H9 (cell line): ENCODE results near the gene UTP15. TPM values are rescaled to one million over a fixed set of nuclear protein-coding genes. Genes with fewer than 3 reads are reported as not detected.

ENCODE experiments used
- DNase-seq: peaks from one replicate; pipeline ENCODE4 v3.0.0-alpha.2; 2017
- H2AFZ ChIP-seq: one replicate; pipeline ENCODE4 v1.6.1; 2013; ENCODE audit warnings: mild to moderate bottlenecking, low read length, control low read depth, moderate library complexity
- H2AK5ac ChIP-seq: 2 replicates; pipeline ENCODE4 v1.6.1; 2013; ENCODE audit warnings: low read length, control low read depth, mixed read lengths; ENCODE audit not compliant: insufficient read length
- H2BK120ac ChIP-seq: one replicate; pipeline ENCODE4 v1.6.1; 2013; ENCODE audit warnings: low read depth, mild to moderate bottlenecking, low read length, control low read depth, inconsistent platforms; ENCODE audit not compliant: poor library complexity, severe bottlenecking
- H2BK12ac ChIP-seq: 2 replicates; pipeline ENCODE4 v1.6.1; 2013; ENCODE audit warnings: low read length, control low read depth, mixed read lengths, low read depth; ENCODE audit not compliant: insufficient read length
- H2BK15ac ChIP-seq: 2 replicates; pipeline ENCODE4 v1.6.1; 2013; ENCODE audit warnings: low read depth, low read length, control low read depth
- H2BK20ac ChIP-seq: one replicate; pipeline ENCODE4 v1.6.1; 2013; ENCODE audit warnings: low read depth, mild to moderate bottlenecking, low read length, control low read depth, inconsistent platforms; ENCODE audit not compliant: poor library complexity, severe bottlenecking
- H2BK5ac ChIP-seq: 2 replicates; pipeline ENCODE4 v1.6.1; 2013; ENCODE audit warnings: low read length, control low read depth, mixed read lengths; ENCODE audit not compliant: insufficient read length
- H3K14ac ChIP-seq: 2 replicates; pipeline ENCODE4 v1.6.1; 2013; ENCODE audit warnings: low read length, control low read depth; ENCODE audit not compliant: insufficient read depth
- H3K18ac ChIP-seq: 2 replicates; pipeline ENCODE4 v1.6.1; 2013; ENCODE audit warnings: low read depth, mild to moderate bottlenecking, mixed read lengths, low read length, control low read depth; ENCODE audit not compliant: insufficient read length
- H3K23ac ChIP-seq: 2 replicates; pipeline ENCODE4 v1.6.1; 2013; ENCODE audit warnings: low read length, control low read depth, mixed read lengths, low read depth; ENCODE audit not compliant: insufficient read length
- H3K23me2 ChIP-seq: 2 replicates; pipeline ENCODE4 v1.6.1; 2013; ENCODE audit warnings: low read depth, mild to moderate bottlenecking, mixed read lengths, low read length, control low read depth; ENCODE audit not compliant: insufficient read length, poor library complexity, severe bottlenecking
- H3K27ac ChIP-seq: 2 replicates; pipeline ENCODE4 v1.5.1; 2013; ENCODE audit warnings: low read length, control low read depth, mixed read lengths, low read depth; ENCODE audit not compliant: insufficient read length
- H3K27me3 ChIP-seq: 2 replicates; pipeline ENCODE4 v1.6.1; 2013; ENCODE audit warnings: low read length, control low read depth, inconsistent platforms; ENCODE audit not compliant: insufficient read depth
- H3K4ac ChIP-seq: 2 replicates; pipeline ENCODE4 v1.6.1; 2013; ENCODE audit warnings: low read depth, mild to moderate bottlenecking, control low read depth, inconsistent platforms, low read length, moderate library complexity
- H3K4me1 ChIP-seq: 2 replicates; pipeline ENCODE4 v1.6.1; 2013; ENCODE audit warnings: low read length, control low read depth, inconsistent platforms; ENCODE audit not compliant: insufficient read depth
- H3K4me2 ChIP-seq: 2 replicates; pipeline ENCODE4 v1.6.1; 2013; ENCODE audit warnings: low read length, control low read depth, mixed read lengths; ENCODE audit not compliant: insufficient read length, insufficient read depth
- H3K56ac ChIP-seq: 2 replicates; pipeline ENCODE4 v1.6.1; 2013; ENCODE audit warnings: low read depth, mild to moderate bottlenecking, mixed read lengths, low read length, control low read depth; ENCODE audit not compliant: insufficient read length
- H3K79me1 ChIP-seq: 2 replicates; pipeline ENCODE4 v1.6.1; 2013; ENCODE audit warnings: low read depth, mild to moderate bottlenecking, moderate library complexity, low read length, control low read depth, inconsistent platforms; ENCODE audit not compliant: insufficient read depth, poor library complexity, severe bottlenecking
- H3K79me2 ChIP-seq: 2 replicates; pipeline ENCODE4 v1.6.1; 2013; ENCODE audit warnings: low read length, control low read depth, inconsistent platforms; ENCODE audit not compliant: insufficient read depth
- H3K9ac ChIP-seq: 2 replicates; pipeline ENCODE4 v1.6.1; 2013; ENCODE audit warnings: low read length, control low read depth, mixed read lengths; ENCODE audit not compliant: insufficient read length; ENCODE audit errors: extremely low read depth
- H3K9me3 ChIP-seq: one replicate; pipeline ENCODE4 v1.6.1; 2013; ENCODE audit warnings: low read depth, low read length, inconsistent platforms; ENCODE audit not compliant: control insufficient read depth
- H3T11ph ChIP-seq: one replicate; pipeline ENCODE4 v1.6.1; 2013; ENCODE audit warnings: mild to moderate bottlenecking, low read length, control low read depth, inconsistent platforms
- H4K20me1 ChIP-seq: one replicate; pipeline ENCODE4 v1.6.1; 2013; ENCODE audit not compliant: control insufficient read depth, insufficient read length, insufficient read depth
- H4K5ac ChIP-seq: 2 replicates; pipeline ENCODE4 v1.6.1; 2013; ENCODE audit warnings: low read depth, mild to moderate bottlenecking, mixed read lengths, low read length, control low read depth; ENCODE audit not compliant: insufficient read length
- H4K8ac ChIP-seq: replicated peaks from 2 replicates; pipeline ENCODE4 v1.6.1; 2013; ENCODE audit warnings: low read length, control low read depth, mixed read lengths, low read depth; ENCODE audit not compliant: insufficient read length
- H4K91ac ChIP-seq: 2 replicates; pipeline ENCODE4 v1.6.1; 2013; ENCODE audit warnings: low read depth, mild to moderate bottlenecking, moderate library complexity, mixed read lengths, low read length, control low read depth; ENCODE audit not compliant: insufficient read length
- H3K27ac Mint-ChIP-seq, 3 experiments: 2 replicates in 2 of 3; 3 replicates in 1 of 3; pipeline ENCODE4 v1.8.0; 2020 to 2021; ENCODE audit warnings: mixed read lengths in 3 of 3, mild to moderate bottlenecking in 1 of 3, moderate library complexity in 1 of 3
- H3K27me3 Mint-ChIP-seq: 2 replicates; pipeline ENCODE4 v1.8.0; 2021; ENCODE audit warnings: low read depth, mild to moderate bottlenecking, moderate library complexity, mixed read lengths
- H3K36me3 Mint-ChIP-seq, 3 experiments: 2 replicates in 2 of 3; 3 replicates in 1 of 3; pipeline ENCODE4 v1.8.0; 2020 to 2021; ENCODE audit warnings: low read depth in 3 of 3, mixed read lengths in 3 of 3; ENCODE audit not compliant: insufficient read depth in 1 of 3
- H3K4me1 Mint-ChIP-seq, 2 experiments: 2 replicates each; pipeline ENCODE4 v1.8.0; 2020; ENCODE audit warnings: mixed read lengths in 2 of 2
- H3K4me3 Mint-ChIP-seq, 2 experiments: 2 replicates in 1 of 2; 3 replicates in 1 of 2; pipeline ENCODE4 v1.8.0; 2020 to 2021; ENCODE audit warnings: mild to moderate bottlenecking in 2 of 2, mixed read lengths in 2 of 2, moderate library complexity in 1 of 2
- H3K9me3 Mint-ChIP-seq, 2 experiments: 2 replicates in 1 of 2; 3 replicates in 1 of 2; pipeline ENCODE4 v1.8.0; 2020; ENCODE audit warnings: mild to moderate bottlenecking in 2 of 2, mixed read lengths in 2 of 2, moderate library complexity in 1 of 2
- WGBS: extraction: QIAGEN DNeasy Blood & Tissue Kit; methylation state at CpG from one replicate; pipeline ENCODE4 v1.1.7; 2013; ENCODE audit warnings: missing lambda C conversion rate, low lambda C conversion rate, mixed read lengths; ENCODE audit not compliant: insufficient read length; ENCODE audit errors: extremely low coverage; 5-methylcytosine and 5-hydroxymethylcytosine counted together
- total RNA-seq: library from RNA; stranded (reverse); gene quantifications from 2 replicates; pipeline ENCODE4 v1.2.1, GENCODE V29; 2021
- TF ChIP-seq, protein P1 (sequence below): fragments of 200-600 bp; sonication (generic); conservative IDR thresholded peaks from 3 replicates; pipeline ENCODE4 v1.8.0; 2021; ENCODE audit warnings: antibody characterized with exemption, mild to moderate bottlenecking

The UTP15 gene
- total RNA-seq, 1 experiment from 2014 or later: 43.5 TPM

- TF ChIP-seq, protein P1, sequence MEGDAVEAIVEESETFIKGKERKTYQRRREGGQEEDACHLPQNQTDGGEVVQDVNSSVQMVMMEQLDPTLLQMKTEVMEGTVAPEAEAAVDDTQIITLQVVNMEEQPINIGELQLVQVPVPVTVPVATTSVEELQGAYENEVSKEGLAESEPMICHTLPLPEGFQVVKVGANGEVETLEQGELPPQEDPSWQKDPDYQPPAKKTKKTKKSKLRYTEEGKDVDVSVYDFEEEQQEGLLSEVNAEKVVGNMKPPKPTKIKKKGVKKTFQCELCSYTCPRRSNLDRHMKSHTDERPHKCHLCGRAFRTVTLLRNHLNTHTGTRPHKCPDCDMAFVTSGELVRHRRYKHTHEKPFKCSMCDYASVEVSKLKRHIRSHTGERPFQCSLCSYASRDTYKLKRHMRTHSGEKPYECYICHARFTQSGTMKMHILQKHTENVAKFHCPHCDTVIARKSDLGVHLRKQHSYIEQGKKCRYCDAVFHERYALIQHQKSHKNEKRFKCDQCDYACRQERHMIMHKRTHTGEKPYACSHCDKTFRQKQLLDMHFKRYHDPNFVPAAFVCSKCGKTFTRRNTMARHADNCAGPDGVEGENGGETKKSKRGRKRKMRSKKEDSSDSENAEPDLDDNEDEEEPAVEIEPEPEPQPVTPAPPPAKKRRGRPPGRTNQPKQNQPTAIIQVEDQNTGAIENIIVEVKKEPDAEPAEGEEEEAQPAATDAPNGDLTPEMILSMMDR: no peak
- H3K79me2 ChIP-seq: no peaks in the 10 kb centered on the region
Observed at GRCh38 chr5:73623901-73624404, 58.4 kb downstream of the UTP15 start.

More at GRCh38 chr5:73623901-73624404, 58.4 kb downstream of the UTP15 start:
- no peak overlapping the region for H4K8ac ChIP-seq
- H3K23me2 ChIP-seq: peaks cover 7% of the 10 kb centered on the region
- H3K79me1 ChIP-seq: no peaks in the 10 kb centered on the region
- no peak overlapping the region for H3K4ac ChIP-seq
- no peak overlapping the region for H3K56ac ChIP-seq
- no peak overlapping the region for H3K23ac ChIP-seq
- H2BK12ac ChIP-seq: no peak overlapping the region
- no peak for DNase-seq
- no peaks in the 10 kb centered on the region for H4K20me1 ChIP-seq
- H3K27ac ChIP-seq: no peak overlapping the region
- H3K14ac ChIP-seq: no peak overlapping the region
- no peak overlapping the region for H3K4me2 ChIP-seq
- no peak overlapping the region for H3K18ac ChIP-seq
- H2BK5ac ChIP-seq: no peak overlapping the region
- H4K91ac ChIP-seq: no peak overlapping the region
- no peak overlapping the region for H4K5ac ChIP-seq
- Mint-ChIP-seq H3K27me3 (peaks cover 39% of the 10 kb centered on the region), H3K4me1 (peaks cover 13 to 24% of the 10 kb centered on the region in 2 experiments), H3K4me3 (no peak overlapping the region), H3K27ac (no peak overlapping the region), H3K9me3 (no peaks in the 10 kb centered on the region), H3K36me3 (no peaks in the 10 kb centered on the region)
- WGBS: no CpG with 5 or more reads among the region's 2 CpGs
- no peak overlapping the region for H2AFZ ChIP-seq
- 0 out of 2 replicates have a peak, but pooled peaks cover 2% of the 10 kb centered on the region for H3K4me1 ChIP-seq
- no peak overlapping the region for H3K9ac ChIP-seq
- H3K27me3 ChIP-seq: peaks cover 10% of the 10 kb centered on the region; the same call in 1 of the 2 replicates
- no peak overlapping the region for H3T11ph ChIP-seq
- H2BK120ac ChIP-seq: no peak overlapping the region
- no peaks in the 10 kb centered on the region for H3K9me3 ChIP-seq
- no peak overlapping the region for H2BK20ac ChIP-seq
- no peak overlapping the region for H2BK15ac ChIP-seq
- no peak overlapping the region for H2AK5ac ChIP-seq
